ENCODE data around the gene ADCY10.
A peak's percentile ranks its signal among the peaks of the same experiment; 100 is the strongest.

ADCY10 gene

GRCh38 chr1:167776616-167777268 lies 137.2 kb downstream of the ADCY10 start:
- DNase-seq = no peak

- DNase-seq = no peak
Observed at GRCh38 chr1:167776151-167776550, 137.8 kb downstream of the ADCY10 start.

- no peak for DNase-seq
Observed at GRCh38 chr1:167775178-167775577, 138.8 kb downstream of the ADCY10 start.

GRCh38 chr1:167774710-167775109 lies 139.2 kb downstream of the ADCY10 start:
- no peak for DNase-seq

GRCh38 chr1:167773516-167773915 lies 140.4 kb downstream of the ADCY10 start:
- DNase-seq = no peak

GRCh38 chr1:167772436-167772835 lies 141.5 kb downstream of the ADCY10 start:
- no peak for DNase-seq

GRCh38 chr1:167770127-167770526 lies 143.8 kb downstream of the ADCY10 start:
- no peak for DNase-seq

- DNase-seq = peak; percentile 20
Observed at GRCh38 chr1:167767761-167768160, 146.2 kb downstream of the ADCY10 start.

- no peak for DNase-seq
Observed at GRCh38 chr1:167766538-167766937, 147.4 kb downstream of the ADCY10 start.

- DNase-seq = no peak
Observed at GRCh38 chr1:167765496-167765895, 148.4 kb downstream of the ADCY10 start.

- no peak for DNase-seq
Observed at GRCh38 chr1:167764458-167765330, 149.2 kb downstream of the ADCY10 start.

- DNase-seq = peak; percentile 14
Observed at GRCh38 chr1:167763525-167764220, 150.3 kb downstream of the ADCY10 start.

- no peak for DNase-seq
Observed at GRCh38 chr1:167762061-167762746, 151.7 kb downstream of the ADCY10 start.

GRCh38 chr1:167761400-167761799 lies 152.5 kb downstream of the ADCY10 start:
- peak; percentile 68 for DNase-seq

Data from GF-D8 (cell line).